Stimulated activated CD4-positive, alpha-beta T cell treated with anti-CD3 and anti-CD28 coated beads, Interleukin-4, amount 100 ng/mL, for 48 hours (primary cell): ENCODE data around the gene RAPGEF4.
"Not testable (repeated sequence)": the region's sequence is repeated elsewhere in the genome, so short reads cannot be mapped to it uniquely, and the experiment has no call there.

Source experiments
- DNase-seq, 2 donors: peaks; one replicate each; pipeline ENCODE4 v3.0.0-alpha.2; 2020; ENCODE audit warnings: low read depth in 2 of 2

RAPGEF4 gene

GRCh38 chr2:173093617-173094016 is 358.0 kb downstream of the RAPGEF4 start:
- not testable (repeated sequence) for DNase-seq

DNA sequence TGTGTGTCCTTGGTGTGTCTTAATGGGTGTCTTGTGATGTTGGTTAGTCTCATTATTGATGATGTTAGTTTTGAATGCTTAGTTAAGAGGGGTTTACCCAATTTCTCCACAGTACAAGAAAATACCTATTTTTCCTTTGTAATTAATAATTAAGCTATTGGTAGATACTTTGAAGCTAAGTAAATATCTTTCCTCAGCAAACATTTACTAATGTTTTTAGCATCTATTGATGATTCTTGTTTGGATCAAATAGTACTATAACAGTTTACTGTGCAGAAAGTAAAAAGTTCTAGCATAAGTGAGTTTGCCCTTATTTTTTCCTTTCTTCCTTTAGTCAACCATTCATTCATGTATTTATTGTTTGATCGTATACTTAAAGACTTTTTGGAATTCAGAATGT is 359.1 kb downstream of the RAPGEF4 start:
- no peak for DNase-seq

DNA sequence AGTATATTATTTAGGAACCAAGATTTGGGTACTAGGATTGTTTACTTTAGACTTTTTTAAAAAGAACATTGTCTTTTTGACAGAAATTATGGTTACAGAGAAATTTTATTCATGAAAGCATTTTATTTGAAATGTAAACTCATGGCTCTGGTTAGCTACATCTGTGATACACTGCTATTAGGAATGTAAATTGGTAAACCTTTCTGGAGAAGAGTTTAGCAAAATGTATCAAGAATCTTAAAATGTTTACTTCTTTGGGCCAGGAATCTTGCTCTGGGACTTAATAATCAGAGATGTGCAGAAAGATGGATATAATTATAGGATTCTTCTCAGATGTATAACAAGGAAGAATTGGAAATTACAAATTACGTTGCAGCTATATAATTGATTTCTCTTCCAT is 359.7 kb downstream of the RAPGEF4 start:
- DNase-seq: no peak

DNA sequence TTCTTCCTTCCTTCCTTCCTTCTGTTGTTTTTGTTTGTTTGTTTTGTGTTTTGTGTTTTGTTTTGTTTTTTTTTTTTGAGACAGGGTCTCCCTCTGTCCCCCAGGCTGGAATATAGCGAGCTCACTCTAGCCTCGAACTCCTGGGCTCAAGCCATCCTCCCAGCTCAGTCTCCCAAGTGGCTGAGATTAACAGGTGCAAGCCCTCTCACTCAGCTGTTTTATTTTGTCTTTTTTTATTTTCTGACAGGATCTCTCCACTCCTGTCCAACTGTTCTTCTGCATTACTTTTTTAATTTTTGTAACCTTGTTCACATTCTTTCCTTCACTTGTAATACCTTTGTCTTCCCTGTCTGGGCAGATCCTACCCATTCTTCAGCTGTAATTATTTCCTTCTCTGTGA is 363.6 kb downstream of the RAPGEF4 start:
- no peak for DNase-seq

DNA sequence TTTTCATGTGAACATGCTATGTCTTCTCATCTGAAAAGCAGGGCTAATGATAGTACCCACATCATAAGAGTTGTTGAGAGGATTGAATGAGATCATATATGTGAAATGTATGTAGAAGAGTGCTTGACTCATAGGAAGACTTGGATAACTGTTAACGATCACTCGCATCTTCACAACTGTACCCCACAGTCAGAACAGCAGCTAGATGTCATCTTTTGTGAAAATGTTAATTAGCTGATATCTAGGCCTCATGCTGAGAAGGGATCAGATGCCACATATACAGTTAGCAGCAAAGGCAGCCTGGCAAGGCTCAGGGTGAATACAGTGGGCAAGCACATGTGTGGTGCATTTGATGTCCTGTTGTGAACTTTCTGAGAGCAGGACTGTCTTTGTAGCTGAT is 364.2 kb downstream of the RAPGEF4 start:
- no peak for DNase-seq

GRCh38 chr2:173101687-173102086 is 366.0 kb downstream of the RAPGEF4 start:
- DNase-seq: no peak
